AG04450 (cell line): ENCODE measurements around the gene MDM2. TPM values are rescaled to one million over a fixed set of nuclear protein-coding genes. Genes with fewer than 3 reads are reported as not detected.
"Not testable (repeated sequence)": the region's sequence is repeated elsewhere in the genome, so short reads cannot be mapped to it uniquely, and the experiment has no call there.

Experiments used
- CTCF ChIA-PET: fragments of 300-600, 350-600 bp; formaldehyde crosslinking; extraction: SDS; loops from one replicate; lab custom pipeline; 2022; ENCODE audit warnings: antibody characterized with exemption, inconsistent platforms; lab: Charles Lee
- POLR2A ChIA-PET: fragments of 350-600 bp; formaldehyde crosslinking; extraction: SDS; loops from one replicate; lab custom pipeline; 2021; ENCODE audit warnings: antibody characterized with exemption, inconsistent platforms; lab: Yijun Ruan, JAX
- DNase-seq: peaks from one replicate; pipeline ENCODE4 v3.0.0-alpha.2; 2011; ENCODE audit warnings: low read depth, low spot score
- H3K27ac ChIP-seq: one replicate; pipeline ENCODE4 v1.5.1; 2012; ENCODE audit warnings: low read depth, low read length, control low read depth
- H3K27me3 ChIP-seq: one replicate; pipeline ENCODE4 v1.6.0; 2012; ENCODE audit warnings: low read length; ENCODE audit not compliant: control insufficient read depth, insufficient read depth
- H3K4me3 ChIP-seq: 2 replicates; pipeline ENCODE4 v1.5.1; 2011; ENCODE audit warnings: mild to moderate bottlenecking, low read depth, low read length, control low read depth
- H3K9me3 ChIP-seq: 2 replicates; pipeline ENCODE4 v1.5.1; 2012; ENCODE audit warnings: low read length; ENCODE audit not compliant: control insufficient read depth, insufficient read depth
- polyA plus RNA-seq: library from polyadenylated mRNA; depleted of rRNA; stranded (reverse); fragments of >200 nt; gene quantifications from 2 replicates; pipeline ENCODE4 v1.2.3, GENCODE V29; 2011
- TF ChIP-seq, protein P1 (sequence below): IDR thresholded peaks from 2 replicates; pipeline ENCODE4 v1.5.1; 2011; ENCODE audit warnings: low read depth, low read length, control low read depth, inconsistent platforms

The MDM2 gene
- polyA plus RNA-seq, 1 experiment: 82.2 TPM

DNA sequence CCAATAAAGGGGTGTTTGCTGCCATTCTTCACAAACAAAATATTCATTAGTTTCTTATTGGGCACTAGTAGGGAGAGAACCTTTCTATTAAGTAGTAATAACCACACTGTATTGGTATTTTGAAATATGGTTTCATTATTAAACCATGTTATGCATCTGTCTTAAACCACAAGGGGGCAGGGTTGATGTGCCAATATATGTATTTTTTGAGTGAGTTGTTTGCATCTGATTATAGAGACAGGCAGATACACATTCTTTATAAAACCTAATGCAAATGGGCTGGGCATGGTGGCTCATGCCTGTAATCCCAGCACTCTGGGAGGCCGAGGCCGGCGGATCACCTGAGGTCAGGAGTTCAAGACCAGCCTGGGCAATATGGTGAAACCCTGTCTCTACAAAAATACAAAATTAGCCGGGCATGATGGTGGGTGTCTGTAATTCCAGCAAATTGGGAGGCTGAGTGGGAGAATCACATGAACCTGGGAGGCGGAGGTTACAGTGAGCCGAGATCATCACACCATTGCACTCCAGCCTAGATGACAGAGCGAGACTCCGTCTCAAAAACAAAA lies 56.0 kb downstream of the MDM2 start:
- H3K4me3 ChIP-seq, H3K27me3 ChIP-seq, H3K9me3 ChIP-seq, H3K27ac ChIP-seq, POLR2A ChIA-PET: not testable (repeated sequence)
- DNase-seq: peak; percentile 15
- CTCF ChIA-PET: interaction anchor here (0.7 to 2.4 kb wide), 2 partner anchors 206 to 293 kb away, joined by 4 to 16 read pairs; no protein-coding TSS in a partner anchor
- TF ChIP-seq, protein P1, sequence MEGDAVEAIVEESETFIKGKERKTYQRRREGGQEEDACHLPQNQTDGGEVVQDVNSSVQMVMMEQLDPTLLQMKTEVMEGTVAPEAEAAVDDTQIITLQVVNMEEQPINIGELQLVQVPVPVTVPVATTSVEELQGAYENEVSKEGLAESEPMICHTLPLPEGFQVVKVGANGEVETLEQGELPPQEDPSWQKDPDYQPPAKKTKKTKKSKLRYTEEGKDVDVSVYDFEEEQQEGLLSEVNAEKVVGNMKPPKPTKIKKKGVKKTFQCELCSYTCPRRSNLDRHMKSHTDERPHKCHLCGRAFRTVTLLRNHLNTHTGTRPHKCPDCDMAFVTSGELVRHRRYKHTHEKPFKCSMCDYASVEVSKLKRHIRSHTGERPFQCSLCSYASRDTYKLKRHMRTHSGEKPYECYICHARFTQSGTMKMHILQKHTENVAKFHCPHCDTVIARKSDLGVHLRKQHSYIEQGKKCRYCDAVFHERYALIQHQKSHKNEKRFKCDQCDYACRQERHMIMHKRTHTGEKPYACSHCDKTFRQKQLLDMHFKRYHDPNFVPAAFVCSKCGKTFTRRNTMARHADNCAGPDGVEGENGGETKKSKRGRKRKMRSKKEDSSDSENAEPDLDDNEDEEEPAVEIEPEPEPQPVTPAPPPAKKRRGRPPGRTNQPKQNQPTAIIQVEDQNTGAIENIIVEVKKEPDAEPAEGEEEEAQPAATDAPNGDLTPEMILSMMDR: peak; percentile 62

DNA sequence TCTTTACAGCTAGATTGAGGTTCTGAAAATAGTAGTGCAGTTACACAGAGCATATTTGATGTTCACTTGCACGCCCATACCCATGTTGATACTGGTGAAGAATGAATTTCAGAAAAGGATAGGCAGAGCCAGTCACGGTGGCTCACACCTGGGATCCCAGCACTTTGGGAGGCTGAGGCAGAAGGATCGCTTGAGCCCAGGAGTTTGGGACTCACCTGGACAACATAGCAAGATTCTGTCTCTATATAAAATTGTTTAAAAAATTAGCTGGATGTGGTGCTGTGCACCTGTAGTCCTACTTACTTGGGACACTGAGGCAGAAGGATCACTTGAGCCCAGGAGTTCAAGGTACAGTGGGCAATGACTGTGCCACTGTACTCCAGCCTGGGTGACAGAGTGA lies 56.6 kb downstream of the MDM2 start:
- ChIA-PET POLR2A (no interaction called here), CTCF (interaction anchor here (0.6 to 2.4 kb wide), 3 partner anchors 205 to 691 kb away, joined by 3 to 16 read pairs (median 4); no protein-coding TSS in a partner anchor)
- TF ChIP-seq, protein P1: no peak
- no peaks in the 10 kb centered on the region for H3K9me3 ChIP-seq
- H3K27ac ChIP-seq: no peak overlapping the region
- H3K4me3 ChIP-seq: no peak overlapping the region
- DNase-seq: no peak
- H3K27me3 ChIP-seq: no peaks in the 10 kb centered on the region

DNA sequence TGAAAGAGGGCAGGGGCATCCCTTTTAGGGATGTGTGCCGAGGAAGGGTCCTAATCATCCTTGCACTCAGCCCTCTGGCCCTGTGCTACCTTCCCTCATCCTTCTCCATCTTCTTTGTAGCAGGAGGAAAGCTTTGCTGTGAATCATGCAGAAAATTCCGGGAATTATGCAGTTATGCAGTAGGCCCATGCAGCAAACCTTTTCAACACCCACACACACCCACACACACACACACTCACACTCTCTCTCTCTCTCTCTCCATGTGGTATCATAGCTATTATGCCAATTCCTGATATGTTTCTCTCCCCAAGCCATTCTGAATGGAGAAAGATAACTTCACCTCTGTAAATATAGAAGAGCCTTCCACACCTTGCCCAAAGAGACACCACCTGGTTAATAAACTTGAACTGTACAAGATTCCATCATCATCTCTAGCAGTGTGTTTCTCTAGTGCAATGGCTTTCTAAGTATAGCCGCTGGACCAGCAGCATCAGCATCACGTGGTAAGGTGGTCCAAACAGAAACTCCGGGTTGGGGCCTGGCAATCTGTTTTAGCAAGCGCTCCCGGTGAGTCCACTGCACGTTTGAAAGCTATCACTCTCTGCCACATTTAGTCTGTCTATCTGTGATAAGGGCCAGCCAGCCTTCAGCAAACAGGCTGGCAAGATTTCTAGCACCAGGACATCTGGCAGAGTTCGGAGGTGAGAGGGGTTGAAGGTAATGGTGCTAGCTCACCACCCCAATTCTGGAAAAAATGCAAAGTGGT lies 57.6 kb downstream of the MDM2 start:
- TF ChIP-seq, protein P1: no peak
- POLR2A ChIA-PET: no interaction called here
- Histone ChIP-seq H3K27me3 (no peaks in the 10 kb centered on the region), H3K27ac (no peak overlapping the region), H3K9me3 (no peaks in the 10 kb centered on the region), H3K4me3 (no peak overlapping the region)
- CTCF ChIA-PET: interaction anchor here (1.1 to 2.4 kb wide), 2 partner anchors 204 to 291 kb away, joined by 3 to 16 read pairs; no protein-coding TSS in a partner anchor
- DNase-seq: no peak

DNA sequence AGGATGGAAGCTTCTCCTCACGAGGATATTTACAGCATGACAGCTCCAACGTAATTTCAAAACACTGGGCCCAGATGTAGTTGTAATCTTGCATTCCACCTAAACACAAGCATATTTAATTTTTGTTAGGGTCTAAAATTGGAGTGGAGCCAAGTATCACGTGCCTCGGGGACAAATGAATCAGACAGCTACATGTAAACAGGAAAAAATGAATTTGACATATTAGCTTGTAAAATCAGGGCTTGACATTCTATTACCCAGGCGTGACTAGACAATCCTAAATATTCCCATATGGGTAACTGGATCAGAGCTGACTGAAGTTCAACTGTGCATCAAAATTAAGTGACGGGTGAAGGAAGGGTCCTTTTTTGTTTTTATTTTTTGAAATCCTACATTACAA lies 59.0 kb downstream of the MDM2 start:
- ChIA-PET POLR2A (no interaction called here), CTCF (interaction anchor here (0.5 to 6.9 kb wide), 3 partner anchors 64 to 289 kb away, joined by 4 to 48 read pairs (median 33); no protein-coding TSS in a partner anchor)
- H3K27ac ChIP-seq: no peak overlapping the region
- H3K9me3 ChIP-seq: no peaks in the 10 kb centered on the region
- no peak overlapping the region for H3K4me3 ChIP-seq
- no peak for DNase-seq
- TF ChIP-seq, protein P1: no peak
- H3K27me3 ChIP-seq: no peaks in the 10 kb centered on the region

DNA sequence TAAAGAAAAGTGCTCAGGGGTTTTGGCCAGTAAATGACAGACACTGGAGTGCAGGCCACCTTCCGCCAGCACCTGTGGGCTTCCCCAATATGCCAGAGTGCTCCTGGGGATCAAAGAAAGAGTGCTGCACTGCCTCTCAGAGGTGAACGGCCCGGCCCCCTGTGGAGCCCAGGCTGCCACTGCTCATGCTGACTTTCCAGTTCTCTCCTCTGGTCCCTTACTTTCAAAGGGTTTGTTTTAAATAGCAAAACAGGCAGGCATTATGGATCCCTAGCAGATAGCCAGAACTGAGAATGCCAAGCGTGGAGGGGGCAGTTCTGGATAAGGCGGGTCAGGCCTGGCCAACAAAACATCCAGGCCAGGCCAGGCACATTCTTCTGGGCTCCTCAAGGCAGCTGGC lies 59.6 kb downstream of the MDM2 start:
- Histone ChIP-seq H3K9me3 (no peaks in the 10 kb centered on the region), H3K27me3 (no peaks in the 10 kb centered on the region), H3K27ac (no peak overlapping the region), H3K4me3 (no peak overlapping the region)
- POLR2A ChIA-PET: no interaction called here
- DNase-seq: no peak
- CTCF ChIA-PET: interaction anchor here (0.6 to 6.9 kb wide), 3 partner anchors 31 to 289 kb away, joined by 4 to 48 read pairs (median 33); no protein-coding TSS in a partner anchor
- TF ChIP-seq, protein P1: no peak
